ENCODE data around the gene ZNF627.
A peak's percentile ranks its signal among the peaks of the same experiment; 100 is the strongest.
"Not testable (repeated sequence)": the region's sequence is repeated elsewhere in the genome, so short reads cannot be mapped to it uniquely, and the experiment has no call there.

Gene ZNF627

GRCh38 chr19:11620553-11620952 is 23.3 kb downstream of the ZNF627 start:
- POLR2A ChIA-PET, result no interaction called here
- no peak for TF ChIP-seq CTCF (IDR thresholded peaks at IDR 0.05; ENCODE audit: control extremely low read depth, extremely low read depth, low read depth, missing control alignments)
- no peak for DNase-seq (ENCODE audit: extremely low spot score)
- CTCF ChIA-PET, result no interaction called here

- DNase-seq (ENCODE audit: extremely low spot score); POLR2A ChIA-PET: not testable (repeated sequence)
- CTCF ChIA-PET, result interaction anchor here (1.2 kb wide), 1 partner anchor 9 kb away, joined by 3 read pairs; no protein-coding TSS in a partner anchor
Observed at GRCh38 chr19:11622401-11622800, 25.1 kb downstream of the ZNF627 start.

GRCh38 chr19:11624069-11624463 is 26.8 kb downstream of the ZNF627 start:
- ChIA-PET POLR2A (no interaction called here), CTCF (interaction anchor here (0.9 kb wide), 1 partner anchor 65 kb away, joined by 3 read pairs; no protein-coding TSS in a partner anchor)
- DNase-seq (ENCODE audit: extremely low spot score), result no peak
- TF ChIP-seq CTCF (IDR thresholded peaks at IDR 0.05; ENCODE audit: control extremely low read depth, extremely low read depth, low read depth, missing control alignments), result no peak

- no peak for TF ChIP-seq CTCF (IDR thresholded peaks at IDR 0.05; ENCODE audit: control extremely low read depth, extremely low read depth, low read depth, missing control alignments)
- ChIA-PET POLR2A (no interaction called here), CTCF (no interaction called here)
- no peak for DNase-seq (ENCODE audit: extremely low spot score)
Observed at GRCh38 chr19:11626252-11626651, 29.0 kb downstream of the ZNF627 start.

GRCh38 chr19:11633223-11633622 is 35.9 kb downstream of the ZNF627 start:
- ChIA-PET POLR2A (no interaction called here), CTCF (no interaction called here)
- TF ChIP-seq CTCF (IDR thresholded peaks at IDR 0.05; ENCODE audit: control extremely low read depth, extremely low read depth, low read depth, missing control alignments), result no peak
- no peak for DNase-seq (ENCODE audit: extremely low spot score)

- POLR2A ChIA-PET; CTCF ChIA-PET; DNase-seq (ENCODE audit: extremely low spot score): not testable (repeated sequence)
Observed at GRCh38 chr19:11634018-11634662, 36.9 kb downstream of the ZNF627 start.

GRCh38 chr19:11639245-11639601 is 41.9 kb downstream of the ZNF627 start:
- no peak for TF ChIP-seq CTCF (IDR thresholded peaks at IDR 0.05; ENCODE audit: control extremely low read depth, extremely low read depth, low read depth, missing control alignments)
- ChIA-PET POLR2A (no interaction called here), CTCF (interaction anchor here (1.2 to 2.1 kb wide), 4 partner anchors 13 to 284 kb away, joined by 3 to 5 read pairs (median 4); no protein-coding TSS in a partner anchor)
- DNase-seq (ENCODE audit: extremely low spot score), result peak; percentile 26

Data from GM10248 (cell line).